Measurements from ENCODE around the gene C10orf95.

C10orf95 gene

DNA sequence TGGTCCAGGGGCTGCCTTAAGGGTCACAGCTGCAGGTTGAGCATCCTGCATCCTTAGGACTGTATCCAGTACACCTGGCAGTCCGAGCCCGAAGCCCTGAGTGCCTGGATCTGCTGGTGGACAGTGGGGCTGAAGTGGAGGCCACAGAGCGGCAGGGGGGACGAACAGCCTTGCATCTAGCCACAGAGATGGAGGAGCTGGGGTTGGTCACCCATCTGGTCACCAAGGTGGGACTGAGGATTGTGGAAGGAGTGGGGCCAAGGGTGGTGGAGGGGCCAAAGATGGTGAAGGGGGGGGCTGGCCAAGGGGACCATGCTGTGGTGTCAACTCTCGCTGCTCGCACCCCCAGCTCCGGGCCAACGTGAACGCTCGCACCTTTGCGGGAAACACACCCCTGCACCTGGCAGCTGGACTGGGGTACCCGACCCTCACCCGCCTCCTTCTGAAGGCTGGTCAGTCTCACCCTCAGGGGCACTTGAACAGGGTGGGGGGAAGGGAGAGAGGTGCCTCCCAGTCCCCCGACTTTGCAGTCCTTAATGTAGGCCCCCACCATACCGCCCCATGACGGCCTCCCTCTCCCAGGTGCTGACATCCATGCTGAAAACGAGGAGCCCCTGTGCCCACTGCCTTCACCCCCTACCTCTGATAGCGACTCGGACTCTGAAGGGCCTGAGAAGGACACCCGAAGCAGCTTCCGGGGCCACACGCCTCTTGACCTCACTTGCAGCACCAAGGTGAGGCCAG is 50.6 kb downstream of the C10orf95 start:
- no peak for DNase-seq

GRCh38 chr10:102400076-102400475 is 51.3 kb downstream of the C10orf95 start:
- DNase-seq, result no peak

All from CD4-positive, alpha-beta T cell treated with Interferon gamma for 1 hour (primary cell).